GM12875 (cell line): ENCODE data around the gene GBX2.

Experiments used
- H3K4me3 ChIP-seq: one replicate; pipeline ENCODE4 v1.5.1; 2011; ENCODE audit warnings: low read depth, low read length, control low read depth
- TF ChIP-seq, protein P1 (sequence below): IDR thresholded peaks from 2 replicates; pipeline ENCODE4 v1.5.1; 2011; ENCODE audit warnings: low read depth, mild to moderate bottlenecking, control low read depth, inconsistent platforms, low read length, moderate library complexity, borderline replicate concordance; ENCODE audit not compliant: insufficient read depth

GBX2 gene

DNA sequence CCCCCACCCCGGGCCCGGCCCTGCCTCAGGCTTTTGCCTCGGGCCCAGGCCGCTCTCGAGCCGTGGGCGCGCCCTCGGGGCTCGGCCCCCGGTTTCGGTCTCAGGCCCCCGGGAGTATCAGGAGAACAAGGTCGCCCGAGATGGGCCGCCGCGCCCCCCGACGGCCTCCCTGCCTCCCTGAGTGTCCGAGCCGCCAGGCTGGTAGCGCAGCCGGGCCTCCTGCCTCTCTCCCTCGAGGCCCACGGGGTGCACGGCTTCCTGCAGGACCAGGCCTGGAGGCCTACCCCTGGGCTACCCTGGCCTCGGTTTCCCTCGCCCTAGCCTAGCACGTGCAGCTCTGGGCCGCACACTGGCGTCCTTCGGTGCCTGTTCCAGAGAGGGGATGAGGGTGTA is 8.4 kb downstream of the GBX2 start:
- H3K4me3 ChIP-seq, result no peak overlapping the region
- TF ChIP-seq, protein P1, sequence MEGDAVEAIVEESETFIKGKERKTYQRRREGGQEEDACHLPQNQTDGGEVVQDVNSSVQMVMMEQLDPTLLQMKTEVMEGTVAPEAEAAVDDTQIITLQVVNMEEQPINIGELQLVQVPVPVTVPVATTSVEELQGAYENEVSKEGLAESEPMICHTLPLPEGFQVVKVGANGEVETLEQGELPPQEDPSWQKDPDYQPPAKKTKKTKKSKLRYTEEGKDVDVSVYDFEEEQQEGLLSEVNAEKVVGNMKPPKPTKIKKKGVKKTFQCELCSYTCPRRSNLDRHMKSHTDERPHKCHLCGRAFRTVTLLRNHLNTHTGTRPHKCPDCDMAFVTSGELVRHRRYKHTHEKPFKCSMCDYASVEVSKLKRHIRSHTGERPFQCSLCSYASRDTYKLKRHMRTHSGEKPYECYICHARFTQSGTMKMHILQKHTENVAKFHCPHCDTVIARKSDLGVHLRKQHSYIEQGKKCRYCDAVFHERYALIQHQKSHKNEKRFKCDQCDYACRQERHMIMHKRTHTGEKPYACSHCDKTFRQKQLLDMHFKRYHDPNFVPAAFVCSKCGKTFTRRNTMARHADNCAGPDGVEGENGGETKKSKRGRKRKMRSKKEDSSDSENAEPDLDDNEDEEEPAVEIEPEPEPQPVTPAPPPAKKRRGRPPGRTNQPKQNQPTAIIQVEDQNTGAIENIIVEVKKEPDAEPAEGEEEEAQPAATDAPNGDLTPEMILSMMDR, result no peak

DNA sequence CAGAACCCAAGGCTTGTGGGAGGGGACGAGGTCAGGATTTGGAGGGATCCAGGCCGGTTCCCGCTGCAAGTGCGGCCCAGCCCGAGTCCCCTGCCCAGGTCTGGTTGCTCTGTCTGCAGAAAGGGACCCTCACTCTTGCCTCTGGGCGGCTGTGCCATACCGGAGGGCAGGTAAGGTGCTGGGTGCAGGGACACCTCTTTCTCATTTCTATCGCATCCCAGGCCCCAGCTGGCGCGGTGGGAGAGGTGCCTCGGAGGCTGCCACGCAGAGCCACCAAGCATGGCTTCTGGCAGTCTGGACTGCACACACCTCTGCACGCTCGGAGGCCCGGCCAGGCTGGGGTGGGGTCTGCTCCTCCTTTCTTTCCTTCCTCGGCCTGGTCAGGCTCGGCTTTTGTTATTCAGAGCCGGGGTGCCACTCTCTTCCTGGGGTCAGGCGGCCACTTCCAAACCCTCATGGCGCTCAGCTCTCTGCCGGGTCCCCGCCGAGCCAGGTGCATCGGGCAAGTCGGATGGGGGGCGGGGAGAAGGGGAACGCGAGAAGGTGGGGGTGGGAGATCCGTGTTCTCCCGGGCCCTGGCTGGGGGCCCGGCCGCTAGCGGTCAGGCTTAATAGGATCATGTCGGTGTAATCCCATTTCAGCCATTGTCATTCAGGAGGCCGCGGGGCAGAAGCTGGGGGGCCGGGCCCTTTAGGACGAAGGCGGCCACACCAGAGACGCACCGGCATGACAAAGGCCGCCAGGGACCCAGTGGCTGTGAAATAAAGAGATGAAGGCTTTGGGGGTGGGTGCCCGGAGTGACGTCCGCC is 9.0 kb downstream of the GBX2 start:
- TF ChIP-seq, protein P1, result no peak

DNA sequence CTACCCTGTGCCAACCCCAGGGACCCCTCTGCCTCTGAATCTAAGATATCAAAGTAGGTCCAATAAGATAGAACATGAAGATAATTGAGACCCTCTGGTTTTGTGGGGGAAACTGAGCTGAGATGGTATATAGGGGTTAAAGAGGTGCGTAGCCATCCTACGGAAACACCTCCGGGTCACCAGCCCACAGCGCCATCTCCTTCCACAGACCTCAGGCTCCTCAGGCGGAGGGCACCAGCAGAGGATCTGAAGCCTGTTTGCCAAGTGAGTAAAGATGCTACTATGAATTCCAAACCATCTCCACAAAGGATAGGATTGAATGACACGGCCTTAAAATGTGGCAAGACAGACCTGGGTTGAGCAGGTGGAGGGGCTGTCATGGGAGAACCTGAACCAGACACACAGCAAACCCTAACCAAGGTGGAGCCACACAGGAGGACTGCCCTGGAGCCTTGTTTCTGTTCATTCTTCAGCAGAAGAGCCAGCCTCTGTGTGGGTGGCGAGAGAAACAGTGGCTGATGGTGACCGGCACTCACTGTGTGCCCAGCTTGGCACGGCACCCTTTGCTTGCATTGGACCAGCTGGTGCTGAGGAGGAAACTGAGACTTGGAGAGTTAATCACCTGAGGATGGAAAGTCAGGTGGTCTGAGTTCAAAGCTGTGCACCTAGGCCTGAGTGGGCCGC is 10.2 kb downstream of the GBX2 start:
- H3K4me3 ChIP-seq, result no peak overlapping the region
- TF ChIP-seq, protein P1, result no peak

More for the DNA sequence above, 9.0 kb downstream of the GBX2 start:
- H3K4me3 ChIP-seq, result no peak overlapping the region

DNA sequence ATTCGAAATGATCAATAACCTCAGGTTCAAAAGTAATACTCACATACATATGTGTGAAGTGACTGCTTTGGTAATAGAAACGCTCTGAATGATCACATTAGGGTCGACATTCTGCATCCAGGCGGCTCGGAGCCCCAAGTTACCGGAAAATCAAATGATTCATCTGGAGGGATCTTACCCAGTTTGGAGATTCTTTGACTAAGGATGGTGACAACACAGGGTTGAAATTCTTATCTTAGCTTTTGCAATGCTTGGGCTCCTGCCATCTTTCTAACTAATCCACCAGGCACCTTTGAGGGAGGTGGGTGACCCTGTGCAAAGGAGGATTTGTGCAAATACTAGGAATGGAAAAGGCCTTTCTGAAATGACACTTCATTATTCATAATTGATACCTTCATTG is 10.8 kb downstream of the GBX2 start:
- TF ChIP-seq, protein P1, result no peak
- no peak overlapping the region for H3K4me3 ChIP-seq

DNA sequence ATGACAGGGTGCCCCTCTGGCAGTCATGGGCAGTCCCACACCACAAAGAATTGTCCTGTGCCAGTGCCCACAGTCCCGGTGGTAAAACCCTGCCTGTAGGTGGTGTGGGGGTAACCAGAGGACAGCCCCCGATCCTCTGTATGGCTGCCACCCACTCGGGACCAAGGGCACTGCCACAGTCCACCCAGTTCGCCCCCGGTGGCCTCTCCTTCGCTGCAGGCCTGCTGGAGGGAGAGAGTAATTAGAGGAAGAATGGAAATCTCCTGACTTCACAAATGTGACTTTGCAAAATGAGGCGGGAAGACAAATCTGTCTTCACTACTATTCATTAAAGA is 11.4 kb downstream of the GBX2 start:
- TF ChIP-seq, protein P1, result no peak
- H3K4me3 ChIP-seq, result no peak overlapping the region

DNA sequence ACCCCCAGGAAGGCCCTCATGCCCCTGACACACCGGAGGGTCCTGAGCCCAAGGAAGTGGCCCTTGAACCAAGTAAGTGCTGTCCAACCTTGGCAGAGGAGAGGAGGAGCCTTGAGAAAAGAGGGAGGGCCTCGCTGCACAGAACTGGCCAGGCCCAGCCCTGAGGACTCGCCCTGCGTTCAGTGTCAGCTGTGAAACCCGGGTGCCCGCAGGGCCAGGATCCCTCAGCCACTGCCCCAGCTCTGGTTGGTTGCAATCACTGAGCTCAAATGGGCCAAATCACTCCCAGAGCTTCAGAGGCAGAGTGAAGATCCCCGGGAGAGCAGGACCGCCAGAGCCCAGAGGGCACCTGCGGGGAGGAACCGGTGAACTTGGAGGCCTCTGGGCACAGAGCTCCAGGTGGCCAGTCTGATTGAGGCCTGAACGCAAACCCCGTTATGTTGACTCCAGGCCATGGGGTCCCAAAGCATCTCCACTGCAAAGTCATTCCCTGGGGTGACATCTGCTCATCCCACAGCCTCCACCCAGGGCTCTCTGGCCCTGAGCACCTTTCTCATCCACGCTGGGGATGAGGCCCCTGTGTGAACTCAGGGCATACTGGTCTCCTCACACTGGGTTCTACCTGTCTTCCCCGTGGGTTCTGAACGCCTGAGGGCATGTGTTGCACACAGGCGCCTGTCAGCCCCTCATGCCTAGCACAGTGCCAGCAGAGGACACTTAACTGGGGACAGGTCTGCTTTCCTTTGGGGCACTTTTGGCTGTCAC is 11.9 kb downstream of the GBX2 start:
- TF ChIP-seq, protein P1, result no peak
- no peak overlapping the region for H3K4me3 ChIP-seq
